Smooth muscle cell (in vitro differentiated cells): ENCODE results near the gene LPAR3. TPM values are rescaled to one million over a fixed set of nuclear protein-coding genes. Genes with fewer than 3 reads are reported as not detected.
A peak's percentile ranks its signal among the peaks of the same experiment; 100 is the strongest.

ENCODE experiments used
- DNase-seq: peaks from one replicate; lab custom pipeline; 2025; ENCODE audit not compliant: unreplicated experiment; lab: John Stamatoyannopoulos, UW
- H2AFZ ChIP-seq: fragments of 200-600 bp; sonication (generic); 2 replicates; pipeline ENCODE4 v1.6.0; 2016; ENCODE audit warnings: antibody characterized with exemption, low read depth, mild to moderate bottlenecking
- H3F3A ChIP-seq: fragments of 200-600 bp; sonication (generic); 2 replicates; pipeline ENCODE4 v1.6.0; 2017; ENCODE audit warnings: antibody characterized with exemption, low read depth
- H3K27ac ChIP-seq: fragments of 200-600 bp; sonication (generic); 2 replicates; pipeline ENCODE4 v1.5.1; 2016; ENCODE audit warnings: low read depth, mild to moderate bottlenecking
- H3K27me3 ChIP-seq: fragments of 200-600 bp; sonication (generic); 2 replicates; pipeline ENCODE4 v1.6.1; 2016; ENCODE audit warnings: low read depth, mild to moderate bottlenecking
- H3K36me3 ChIP-seq: fragments of 200-600 bp; sonication (generic); 2 replicates; pipeline ENCODE4 v1.5.1; 2016; ENCODE audit warnings: low read depth
- H3K4me1 ChIP-seq: fragments of 200-600 bp; sonication (generic); 2 replicates; pipeline ENCODE4 v1.5.1; 2016; ENCODE audit warnings: low read depth
- H3K4me2 ChIP-seq: fragments of 200-600 bp; sonication (generic); 2 replicates; pipeline ENCODE4 v1.6.0; 2016; ENCODE audit warnings: mild to moderate bottlenecking
- H3K4me3 ChIP-seq: fragments of 200-600 bp; sonication (generic); 2 replicates; pipeline ENCODE4 v1.5.1; 2016; ENCODE audit warnings: mild to moderate bottlenecking
- H3K79me2 ChIP-seq: fragments of 200-600 bp; sonication (generic); 2 replicates; pipeline ENCODE4 v1.6.0; 2016; ENCODE audit warnings: low read depth, mild to moderate bottlenecking
- H3K9ac ChIP-seq: fragments of 200-600 bp; sonication (generic); 2 replicates; pipeline ENCODE4 v1.6.0; 2016; ENCODE audit warnings: low read depth
- H3K9me3 ChIP-seq: fragments of 200-600 bp; sonication (generic); replicated peaks from 2 replicates; pipeline ENCODE4 v1.5.1; 2016; ENCODE audit warnings: low read depth
- H4K20me1 ChIP-seq: fragments of 200-600 bp; sonication (generic); 2 replicates; pipeline ENCODE4 v1.6.0; 2016; ENCODE audit warnings: low read depth
- WGBS: methylation state at CpG from one replicate; pipeline ENCODE4 v1.1.7; 2016; ENCODE audit warnings: low lambda C conversion rate; 5-methylcytosine and 5-hydroxymethylcytosine counted together
- polyA plus RNA-seq: library from polyadenylated mRNA; unstranded; fragments of >200 nt; fragmentation: Nextera tagmentation; extraction: Ambion mirVana; gene quantifications from 2 replicates; pipeline ENCODE4 v1.2.1, GENCODE V29; 2016
- total RNA-seq: library from RNA; depleted of rRNA; stranded (reverse); fragments of >200 nt; gene quantifications from 2 replicates; pipeline ENCODE4 v1.2.3, GENCODE V29; 2014
- TF ChIP-seq, protein P1 (sequence below): fragments of 200-600 bp; sonication (generic); IDR thresholded peaks from 2 replicates; pipeline ENCODE4 v1.5.1; 2017; ENCODE audit warnings: borderline replicate concordance, mild to moderate bottlenecking, antibody characterized with exemption; ENCODE audit not compliant: insufficient read depth, poor library complexity, severe bottlenecking

Gene LPAR3
- total and polyA plus RNA-seq, 2 experiments from 2014 or later, result 0.78 to 0.94 TPM

DNA sequence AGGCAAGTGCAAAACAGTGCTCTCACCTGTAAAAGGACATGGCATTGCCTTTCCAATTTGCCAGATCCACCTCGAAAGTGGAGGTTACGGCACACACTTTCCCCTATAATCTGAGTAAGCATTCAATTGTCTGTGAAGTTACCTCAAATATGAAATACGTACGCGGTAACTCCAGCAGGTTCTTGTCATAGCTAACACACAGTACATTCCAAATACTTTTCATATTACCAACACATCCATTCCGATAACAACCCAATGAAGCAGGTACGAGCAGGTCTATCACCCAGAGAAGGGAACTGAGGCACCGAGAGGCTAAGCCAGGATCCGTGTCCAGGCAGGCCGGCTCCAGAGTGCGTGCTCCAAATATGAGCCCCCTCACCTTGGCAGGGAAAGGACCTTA, 46.8 kb upstream of the LPAR3 start:
- Histone ChIP-seq H3K9ac (no peak overlapping the region), H3K27ac (no peak overlapping the region), H3K4me1 (no peaks in the 10 kb centered on the region), H3K4me2 (no peak overlapping the region), H3K4me3 (no peak overlapping the region), H3K79me2 (no peaks in the 10 kb centered on the region), H3K27me3 (peaks cover 10% of the 10 kb centered on the region), H3F3A (no peaks in the 10 kb centered on the region), H4K20me1 (no peaks in the 10 kb centered on the region), H2AFZ (no peak overlapping the region), H3K36me3 (no peaks in the 10 kb centered on the region), H3K9me3 (no peaks in the 10 kb centered on the region)
- WGBS, result 94% methylated on average over 11 of the region's 11 CpGs
- TF ChIP-seq, protein P1, sequence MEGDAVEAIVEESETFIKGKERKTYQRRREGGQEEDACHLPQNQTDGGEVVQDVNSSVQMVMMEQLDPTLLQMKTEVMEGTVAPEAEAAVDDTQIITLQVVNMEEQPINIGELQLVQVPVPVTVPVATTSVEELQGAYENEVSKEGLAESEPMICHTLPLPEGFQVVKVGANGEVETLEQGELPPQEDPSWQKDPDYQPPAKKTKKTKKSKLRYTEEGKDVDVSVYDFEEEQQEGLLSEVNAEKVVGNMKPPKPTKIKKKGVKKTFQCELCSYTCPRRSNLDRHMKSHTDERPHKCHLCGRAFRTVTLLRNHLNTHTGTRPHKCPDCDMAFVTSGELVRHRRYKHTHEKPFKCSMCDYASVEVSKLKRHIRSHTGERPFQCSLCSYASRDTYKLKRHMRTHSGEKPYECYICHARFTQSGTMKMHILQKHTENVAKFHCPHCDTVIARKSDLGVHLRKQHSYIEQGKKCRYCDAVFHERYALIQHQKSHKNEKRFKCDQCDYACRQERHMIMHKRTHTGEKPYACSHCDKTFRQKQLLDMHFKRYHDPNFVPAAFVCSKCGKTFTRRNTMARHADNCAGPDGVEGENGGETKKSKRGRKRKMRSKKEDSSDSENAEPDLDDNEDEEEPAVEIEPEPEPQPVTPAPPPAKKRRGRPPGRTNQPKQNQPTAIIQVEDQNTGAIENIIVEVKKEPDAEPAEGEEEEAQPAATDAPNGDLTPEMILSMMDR, result no peak
- DNase-seq, result no peak

DNA sequence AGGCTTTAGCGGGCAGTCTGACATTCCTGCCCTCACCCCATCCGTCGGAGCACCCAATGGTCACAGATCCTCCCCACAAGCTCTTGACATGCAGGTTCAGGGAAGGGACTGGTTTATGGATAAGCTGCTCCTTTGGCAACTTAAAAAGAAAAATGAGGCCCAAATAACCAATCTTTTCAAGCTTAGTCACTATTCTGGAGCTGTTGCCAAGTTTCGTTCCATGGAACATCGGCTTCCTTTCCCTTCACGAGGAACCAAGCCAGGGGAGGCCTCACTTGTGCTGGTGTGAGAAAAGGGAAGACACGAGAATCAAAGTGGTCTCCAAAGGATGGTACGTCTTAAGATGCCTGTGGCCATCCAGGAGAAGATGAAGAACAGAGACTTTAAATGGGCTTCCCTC, 46.1 kb upstream of the LPAR3 start:
- H2AFZ ChIP-seq, result no peak overlapping the region

DNA sequence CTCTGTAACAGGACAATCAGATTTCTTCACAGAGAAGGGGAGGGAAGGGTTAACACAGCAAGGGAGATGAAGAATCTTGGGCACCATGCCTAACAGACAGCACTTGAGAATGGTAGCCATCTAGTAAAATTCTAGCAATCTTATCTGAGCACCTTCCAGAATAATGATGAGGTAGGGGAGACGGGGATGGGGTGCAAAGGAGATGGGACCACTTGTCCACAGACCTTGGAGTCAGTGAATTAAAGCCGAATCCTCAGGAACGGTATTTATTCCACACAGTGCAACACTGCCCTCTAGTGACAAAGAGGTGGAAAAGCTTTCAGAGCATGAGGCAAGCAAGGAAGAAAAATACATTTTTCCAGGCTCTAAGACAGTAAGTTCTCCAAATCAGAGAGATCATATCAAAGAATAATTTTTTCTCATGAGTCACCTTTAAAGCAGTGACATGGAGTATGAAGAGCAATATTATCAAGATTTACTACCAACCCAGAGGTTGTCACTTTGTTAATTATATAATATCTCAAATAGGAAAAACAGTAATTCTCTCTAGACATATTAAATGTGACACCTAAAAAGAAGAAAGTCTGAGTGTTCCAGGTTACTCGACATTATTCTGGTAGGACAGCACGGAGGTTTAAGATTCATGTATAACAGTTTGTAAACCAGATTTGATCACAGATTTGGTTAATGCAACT, 43.3 kb upstream of the LPAR3 start:
- H2AFZ ChIP-seq, result no peak overlapping the region
- TF ChIP-seq, protein P1, result peak; percentile 91
- H3K9ac ChIP-seq, result no peak overlapping the region
- no peaks in the 10 kb centered on the region for H3K9me3 ChIP-seq
- DNase-seq, result no peak
- H3K79me2 ChIP-seq, result no peaks in the 10 kb centered on the region
- H3K27ac ChIP-seq, result no peak overlapping the region
- H4K20me1 ChIP-seq, result no peaks in the 10 kb centered on the region
- no peaks in the 10 kb centered on the region for H3F3A ChIP-seq
- H3K4me1 ChIP-seq, result no peaks in the 10 kb centered on the region
- H3K27me3 ChIP-seq, result no peaks in the 10 kb centered on the region
- H3K4me3 ChIP-seq, result no peak overlapping the region
- H3K4me2 ChIP-seq, result no peak overlapping the region
- WGBS, result 5% methylated on average over 5 of the region's 5 CpGs
- H3K36me3 ChIP-seq, result no peaks in the 10 kb centered on the region

More for the DNA sequence above, 46.1 kb upstream of the LPAR3 start:
- WGBS, result 98% methylated on average over 8 of the region's 8 CpGs
- H3K4me1 ChIP-seq, result no peaks in the 10 kb centered on the region
- H3K27me3 ChIP-seq, result peaks cover 10% of the 10 kb centered on the region
- H3K4me2 ChIP-seq, result no peak overlapping the region
- DNase-seq, result no peak
- H3K36me3 ChIP-seq, result no peaks in the 10 kb centered on the region
- H4K20me1 ChIP-seq, result no peaks in the 10 kb centered on the region
- no peaks in the 10 kb centered on the region for H3K9me3 ChIP-seq
- no peaks in the 10 kb centered on the region for H3F3A ChIP-seq
- H3K27ac ChIP-seq, result no peak overlapping the region
- TF ChIP-seq, protein P1, result no peak
- H3K9ac ChIP-seq, result no peak overlapping the region
- H3K4me3 ChIP-seq, result no peak overlapping the region
- no peaks in the 10 kb centered on the region for H3K79me2 ChIP-seq

- Histone ChIP-seq H3K79me2 (no peaks in the 10 kb centered on the region), H3K36me3 (no peaks in the 10 kb centered on the region), H3K9me3 (no peaks in the 10 kb centered on the region), H3K27ac (no peak overlapping the region), H3K4me2 (no peak overlapping the region), H4K20me1 (no peaks in the 10 kb centered on the region), H3K4me1 (no peaks in the 10 kb centered on the region), H3K4me3 (no peak overlapping the region), H3K27me3 (no peaks in the 10 kb centered on the region), H3F3A (no peaks in the 10 kb centered on the region), H3K9ac (no peak overlapping the region), H2AFZ (no peak overlapping the region)
- TF ChIP-seq, protein P1, result no peak
- 83% methylated on average over 7 of the region's 7 CpGs for WGBS
- no peak for DNase-seq
Observed at GRCh38 chr1:84933011-84933611, 40.1 kb upstream of the LPAR3 start.
